Body of pancreas (tissue), 4 donors: ENCODE measurements around the gene FNIP1.

Experiments used
- CTCF ChIP-seq, 7 experiments: fragments of 450-650 bp in 4 of 7; fragments of 200-600 bp in 3 of 7; sonication (generic) in 3 of 7; IDR thresholded peaks; one replicate each; pipeline ENCODE4 v1.5.1; 2016 to 2019; ENCODE audit warnings: antibody characterized with exemption in 7 of 7
- POLR2A ChIP-seq, 3 donors: fragments of 450-650 bp; IDR thresholded peaks; one replicate each; pipeline ENCODE4 v1.6.1; 2016; ENCODE audit warnings: antibody characterized with exemption in 3 of 3, mild to moderate bottlenecking in 2 of 3

- TF ChIP-seq CTCF (IDR thresholded peaks at IDR 0.05) (no peak), POLR2A (IDR thresholded peaks at IDR 0.05) (no peak)
Measured at GRCh38 chr5:131627207-131627865, 169.5 kb downstream of the FNIP1 start.
